ENCODE data around the gene ADARB2.

ADARB2 gene

DNA sequence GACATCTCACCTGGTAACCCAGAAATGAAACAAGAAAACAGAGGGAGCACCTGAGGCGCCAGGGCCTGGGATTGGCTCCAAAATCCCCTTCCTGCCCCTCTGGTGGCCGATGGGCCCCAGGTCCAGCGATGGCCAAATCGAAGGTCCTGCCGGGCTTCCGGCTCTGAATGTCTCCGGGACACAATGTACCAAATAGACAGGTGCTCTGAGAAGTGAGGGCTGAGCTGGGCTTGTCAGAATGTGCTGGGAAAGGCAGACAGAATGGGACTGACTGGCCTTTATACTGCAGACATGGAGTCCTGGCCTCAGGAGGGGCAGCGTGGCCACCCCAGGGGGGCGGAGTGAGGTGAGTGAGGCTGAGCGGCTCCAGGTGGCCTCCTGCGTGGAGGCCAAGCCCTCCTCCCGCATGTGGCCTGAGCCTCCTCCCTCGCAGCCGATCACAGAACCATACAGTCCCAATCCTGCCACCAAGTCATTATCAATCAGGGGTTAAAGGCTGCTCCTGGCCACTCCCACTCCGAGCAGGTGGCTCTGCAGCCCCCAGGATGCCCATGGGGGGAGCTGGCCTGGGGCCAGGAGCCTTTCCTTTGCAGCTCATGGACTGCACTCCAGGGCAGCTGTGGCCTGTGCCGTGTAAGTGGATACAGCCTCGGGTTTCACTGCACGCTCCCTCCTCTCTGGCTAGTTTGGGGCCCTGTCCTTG, 185.5 kb downstream of the ADARB2 start:
- ChIA-PET POLR2A (no interaction called here), CTCF (no interaction called here)
- DNase-seq (ENCODE audit: extremely low spot score): no peak
- TF ChIP-seq L3MBTL2 (conservative IDR thresholded peaks at IDR 0.05) (no peak), SUZ12 (IDR thresholded peaks at IDR 0.05) (no peak)

- POLR2A ChIA-PET: no interaction called here
- DNase-seq (ENCODE audit: extremely low spot score): no peak
- TF ChIP-seq FOXA1 (IDR thresholded peaks at IDR 0.05) (no peak), ELF4 (IDR thresholded peaks at IDR 0.05) (no peak), LEF1 (IDR thresholded peaks at IDR 0.05; ENCODE audit: borderline replicate concordance) (no peak), CTBP1 (IDR thresholded peaks at IDR 0.05; ENCODE audit: borderline replicate concordance) (no peak), ARNT (IDR thresholded peaks at IDR 0.05) (no peak), SUZ12 (IDR thresholded peaks at IDR 0.05) (no peak), FOXK2 (IDR thresholded peaks at IDR 0.05) (no peak), TARDBP (IDR thresholded peaks at IDR 0.05) (no peak), FOXM1 (IDR thresholded peaks at IDR 0.05; ENCODE audit: borderline replicate concordance) (no peak), NFRKB (IDR thresholded peaks at IDR 0.05) (no peak), L3MBTL2 (conservative IDR thresholded peaks at IDR 0.05) (no peak), SP1 (IDR thresholded peaks at IDR 0.05) (no peak), HDGF (IDR thresholded peaks at IDR 0.05; ENCODE audit: borderline replicate concordance) (no peak), ZNF384 (IDR thresholded peaks at IDR 0.05) (no peak), BHLHE40 (IDR thresholded peaks at IDR 0.05; ENCODE audit: borderline replicate concordance) (no peak)
- TF ChIP-seq, protein P1, sequence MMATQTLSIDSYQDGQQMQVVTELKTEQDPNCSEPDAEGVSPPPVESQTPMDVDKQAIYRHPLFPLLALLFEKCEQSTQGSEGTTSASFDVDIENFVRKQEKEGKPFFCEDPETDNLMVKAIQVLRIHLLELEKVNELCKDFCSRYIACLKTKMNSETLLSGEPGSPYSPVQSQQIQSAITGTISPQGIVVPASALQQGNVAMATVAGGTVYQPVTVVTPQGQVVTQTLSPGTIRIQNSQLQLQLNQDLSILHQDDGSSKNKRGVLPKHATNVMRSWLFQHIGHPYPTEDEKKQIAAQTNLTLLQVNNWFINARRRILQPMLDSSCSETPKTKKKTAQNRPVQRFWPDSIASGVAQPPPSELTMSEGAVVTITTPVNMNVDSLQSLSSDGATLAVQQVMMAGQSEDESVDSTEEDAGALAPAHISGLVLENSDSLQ (IDR thresholded peaks at IDR 0.05): no peak
- CTCF ChIA-PET: no interaction called here
Observed at GRCh38 chr10:1550616-1551015, 186.7 kb downstream of the ADARB2 start.

DNA sequence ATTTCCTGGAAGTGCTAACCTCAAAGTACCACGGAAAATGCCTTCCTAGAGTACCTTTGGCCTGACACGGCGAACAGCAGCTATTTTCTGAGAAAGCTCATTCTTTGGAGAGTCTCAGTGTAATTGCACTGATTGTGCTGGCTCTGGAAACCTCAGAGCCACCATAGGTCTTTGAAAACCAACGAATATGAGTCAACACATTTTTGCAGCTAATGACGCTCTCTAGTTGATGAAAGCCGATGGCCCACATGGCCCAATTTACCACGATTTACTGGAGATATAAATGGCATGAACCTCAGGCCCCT, 187.1 kb downstream of the ADARB2 start:
- TF ChIP-seq FOXK2 (IDR thresholded peaks at IDR 0.05) (no peak), SUZ12 (IDR thresholded peaks at IDR 0.05) (no peak), FOXM1 (IDR thresholded peaks at IDR 0.05; ENCODE audit: borderline replicate concordance) (no peak), SP1 (IDR thresholded peaks at IDR 0.05) (no peak), LEF1 (IDR thresholded peaks at IDR 0.05; ENCODE audit: borderline replicate concordance) (no peak), NFRKB (IDR thresholded peaks at IDR 0.05) (no peak), CTBP1 (IDR thresholded peaks at IDR 0.05; ENCODE audit: borderline replicate concordance) (no peak), FOXA1 (IDR thresholded peaks at IDR 0.05) (no peak), BHLHE40 (IDR thresholded peaks at IDR 0.05; ENCODE audit: borderline replicate concordance) (no peak), TARDBP (IDR thresholded peaks at IDR 0.05) (no peak), HDGF (IDR thresholded peaks at IDR 0.05; ENCODE audit: borderline replicate concordance) (no peak), ZNF384 (IDR thresholded peaks at IDR 0.05) (no peak), L3MBTL2 (conservative IDR thresholded peaks at IDR 0.05) (no peak), ARNT (IDR thresholded peaks at IDR 0.05) (no peak)
- TF ChIP-seq, protein P1 (IDR thresholded peaks at IDR 0.05): no peak
- POLR2A ChIA-PET: no interaction called here
- CTCF ChIA-PET: no interaction called here
- no peak for DNase-seq (ENCODE audit: extremely low spot score)

- no peak for DNase-seq (ENCODE audit: extremely low spot score)
- ChIA-PET CTCF (no interaction called here), POLR2A (no interaction called here)
Observed at GRCh38 chr10:1549591-1550290, 187.6 kb downstream of the ADARB2 start.

DNA sequence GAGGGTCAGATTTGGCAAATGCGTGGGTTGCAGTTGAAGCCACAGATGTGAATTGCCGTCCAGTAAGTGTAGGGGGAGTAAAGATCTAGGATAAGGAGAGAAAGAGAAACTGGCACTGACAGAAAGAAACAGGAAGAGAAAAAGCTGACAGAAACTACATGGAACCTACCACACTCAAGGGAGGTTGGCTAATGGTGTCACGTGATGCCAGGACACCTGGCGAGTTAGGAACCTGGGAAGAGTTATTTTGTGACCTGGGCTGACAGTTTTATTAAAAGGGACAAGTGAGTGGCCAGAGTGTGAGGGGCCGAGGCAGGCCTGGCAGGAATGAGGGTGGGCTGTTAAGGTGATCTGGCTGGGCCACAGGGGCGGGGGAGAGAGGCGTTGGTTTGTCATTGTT, 188.7 kb downstream of the ADARB2 start:
- ChIA-PET CTCF (no interaction called here), POLR2A (no interaction called here)
- DNase-seq (ENCODE audit: extremely low spot score): no peak
- no peak for TF ChIP-seq NFRKB (IDR thresholded peaks at IDR 0.05)
- no peak for TF ChIP-seq FOXK2 (IDR thresholded peaks at IDR 0.05)
- no peak for TF ChIP-seq BHLHE40 (IDR thresholded peaks at IDR 0.05; ENCODE audit: borderline replicate concordance)
- no peak for TF ChIP-seq SP1 (IDR thresholded peaks at IDR 0.05)
- TF ChIP-seq TARDBP (IDR thresholded peaks at IDR 0.05): no peak
- TF ChIP-seq FOXA1 (IDR thresholded peaks at IDR 0.05): no peak
- TF ChIP-seq ELF4 (IDR thresholded peaks at IDR 0.05): no peak
- TF ChIP-seq ARNT (IDR thresholded peaks at IDR 0.05): no peak

More at GRCh38 chr10:1549591-1550290, 187.6 kb downstream of the ADARB2 start:
- no peak for TF ChIP-seq HDGF (IDR thresholded peaks at IDR 0.05; ENCODE audit: borderline replicate concordance)
- TF ChIP-seq ARNT (IDR thresholded peaks at IDR 0.05): no peak
- no peak for TF ChIP-seq FOXM1 (IDR thresholded peaks at IDR 0.05; ENCODE audit: borderline replicate concordance)
- TF ChIP-seq ELF4 (IDR thresholded peaks at IDR 0.05): no peak
- TF ChIP-seq BHLHE40 (IDR thresholded peaks at IDR 0.05; ENCODE audit: borderline replicate concordance): no peak
- TF ChIP-seq FOXA1 (IDR thresholded peaks at IDR 0.05): no peak
- TF ChIP-seq SP1 (IDR thresholded peaks at IDR 0.05): no peak
- TF ChIP-seq NFRKB (IDR thresholded peaks at IDR 0.05): no peak
- no peak for TF ChIP-seq LEF1 (IDR thresholded peaks at IDR 0.05; ENCODE audit: borderline replicate concordance)
- no peak for TF ChIP-seq ZNF384 (IDR thresholded peaks at IDR 0.05)
- no peak for TF ChIP-seq FOXK2 (IDR thresholded peaks at IDR 0.05)
- no peak for TF ChIP-seq SUZ12 (IDR thresholded peaks at IDR 0.05)
- TF ChIP-seq, protein P1 (IDR thresholded peaks at IDR 0.05): no peak
- TF ChIP-seq TARDBP (IDR thresholded peaks at IDR 0.05): no peak

DNA sequence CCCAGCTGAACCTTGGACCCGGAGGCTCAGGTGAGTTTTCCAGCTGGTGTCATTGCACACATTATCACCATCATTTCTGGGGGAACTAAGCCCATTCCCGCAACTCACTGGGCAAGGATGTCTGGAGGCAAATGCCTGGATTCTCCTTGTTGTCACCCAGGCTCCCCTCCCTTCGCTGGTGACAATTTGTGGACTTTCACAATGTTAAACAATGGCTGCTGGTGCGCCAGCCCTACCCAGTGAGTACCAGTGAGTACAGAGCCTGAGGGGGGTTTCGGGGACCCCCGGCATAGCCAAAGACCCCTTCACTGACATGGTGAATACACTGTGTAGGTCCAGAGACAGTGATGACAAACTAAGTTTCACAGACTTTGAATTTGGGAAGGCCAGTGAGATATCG, 189.2 kb downstream of the ADARB2 start:
- DNase-seq (ENCODE audit: extremely low spot score): no peak
- POLR2A ChIA-PET: no interaction called here
- no peak for TF ChIP-seq TARDBP (IDR thresholded peaks at IDR 0.05)
- TF ChIP-seq FOXM1 (IDR thresholded peaks at IDR 0.05; ENCODE audit: borderline replicate concordance): no peak
- no peak for TF ChIP-seq NFRKB (IDR thresholded peaks at IDR 0.05)
- TF ChIP-seq LEF1 (IDR thresholded peaks at IDR 0.05; ENCODE audit: borderline replicate concordance): no peak
- TF ChIP-seq, protein P1 (IDR thresholded peaks at IDR 0.05): no peak
- TF ChIP-seq L3MBTL2 (conservative IDR thresholded peaks at IDR 0.05): no peak
- TF ChIP-seq HDGF (IDR thresholded peaks at IDR 0.05; ENCODE audit: borderline replicate concordance): no peak
- TF ChIP-seq BHLHE40 (IDR thresholded peaks at IDR 0.05; ENCODE audit: borderline replicate concordance): no peak
- no peak for TF ChIP-seq ZNF384 (IDR thresholded peaks at IDR 0.05)
- no peak for TF ChIP-seq FOXK2 (IDR thresholded peaks at IDR 0.05)
- CTCF ChIA-PET: no interaction called here

All from HEK293T (cell line).